Endometrium (tissue), 2 donors: ENCODE results near the gene TMEM225.
"Not testable (repeated sequence)": the region's sequence is repeated elsewhere in the genome, so short reads cannot be mapped to it uniquely, and the experiment has no call there.

Experiments
- FAIRE-seq: peaks from 2 replicates; lab custom pipeline; 2012; peaks lifted over from hg19 to GRCh38; lab: Jason Lieb, UNC
- donor health status: control.
- donor health status: control.

The TMEM225 gene

GRCh38 chr11:123885570-123885969 is at the start of gene TMEM225:
TMEM225 (minus strand) TSS chr11:123885670; CDS start chr11:123885425, 245 bp downstream.
- FAIRE-seq, result no peak

- FAIRE-seq, result no peak
Observed at GRCh38 chr11:123924027-123924426, 38.6 kb upstream of the TMEM225 start.

- FAIRE-seq, result no peak
Observed at GRCh38 chr11:123920943-123921342, 35.5 kb upstream of the TMEM225 start.

- FAIRE-seq, result no peak
Observed at GRCh38 chr11:123905826-123906225, 20.4 kb upstream of the TMEM225 start.

GRCh38 chr11:123904932-123905331 is 19.5 kb upstream of the TMEM225 start:
- FAIRE-seq, result no peak

- FAIRE-seq, result no peak
Observed at GRCh38 chr11:123903932-123904331, 18.5 kb upstream of the TMEM225 start.

- no peak for FAIRE-seq
Observed at GRCh38 chr11:123901867-123902266, 16.4 kb upstream of the TMEM225 start, which contains the start of gene OR8D4. OR8D4 (plus strand) TSS chr11:123902167; CDS start chr11:123906432, 4,265 bp downstream.

GRCh38 chr11:123899792-123900191 is 14.3 kb upstream of the TMEM225 start:
- no peak for FAIRE-seq

GRCh38 chr11:123892031-123892430 is 6.6 kb upstream of the TMEM225 start:
- FAIRE-seq, result no peak

GRCh38 chr11:123880912-123881311 is 4.6 kb downstream of the TMEM225 start:
- no peak for FAIRE-seq

- not testable (repeated sequence) for FAIRE-seq
Observed at GRCh38 chr11:123867795-123868194, 17.7 kb downstream of the TMEM225 start.

- FAIRE-seq, result not testable (repeated sequence)
Observed at GRCh38 chr11:123865293-123865692, 20.2 kb downstream of the TMEM225 start.

GRCh38 chr11:123859731-123860130 is 25.7 kb downstream of the TMEM225 start:
- no peak for FAIRE-seq

- FAIRE-seq, result no peak
Observed at GRCh38 chr11:123856444-123856843, 29.0 kb downstream of the TMEM225 start.

GRCh38 chr11:123853038-123853437 is 32.4 kb downstream of the TMEM225 start:
- no peak for FAIRE-seq

GRCh38 chr11:123852321-123852720 is 33.1 kb downstream of the TMEM225 start:
- FAIRE-seq, result no peak

GRCh38 chr11:123851110-123851509 is 34.4 kb downstream of the TMEM225 start:
- no peak for FAIRE-seq

GRCh38 chr11:123841174-123841573 is 44.3 kb downstream of the TMEM225 start:
- FAIRE-seq, result no peak

- FAIRE-seq, result no peak
Observed at GRCh38 chr11:123839131-123839530, 46.3 kb downstream of the TMEM225 start.

- FAIRE-seq, result no peak
Observed at GRCh38 chr11:123838659-123839058, 46.8 kb downstream of the TMEM225 start.

- no peak for FAIRE-seq
Observed at GRCh38 chr11:123838199-123838598, 47.3 kb downstream of the TMEM225 start.

GRCh38 chr11:123833095-123833494 is 52.4 kb downstream of the TMEM225 start:
- no peak for FAIRE-seq
